Karpas-422 (cell line): ENCODE data around the gene DYRK1A. TPM values are rescaled to one million over a fixed set of nuclear protein-coding genes. Genes with fewer than 3 reads are reported as not detected.

Experiments
- DNase-seq: peaks from one replicate; pipeline ENCODE4 v3.0.0-alpha.2; 2015
- H2AFZ ChIP-seq: fragments of 200-600 bp; sonication (generic); 2 replicates; pipeline ENCODE4 v1.6.1; 2014; ENCODE audit warnings: antibody characterized with exemption, low read length, mixed read lengths
- H3K27ac ChIP-seq: fragments of 200-600 bp; sonication (generic); 2 replicates; pipeline ENCODE4 v1.5.1; 2014; ENCODE audit warnings: mild to moderate bottlenecking, low read length, moderate library complexity
- H3K27me3 ChIP-seq: fragments of 200-600 bp; sonication (generic); 2 replicates; pipeline ENCODE4 v1.6.1; 2014; ENCODE audit warnings: low read length, mixed read lengths
- H3K36me3 ChIP-seq: fragments of 200-600 bp; sonication (generic); 2 replicates; pipeline ENCODE4 v1.6.1; 2014; ENCODE audit warnings: low read length, mixed read lengths; ENCODE audit not compliant: insufficient read depth
- H3K4me1 ChIP-seq: fragments of 200-600 bp; sonication (generic); 2 replicates; pipeline ENCODE4 v1.6.1; 2014; ENCODE audit warnings: mild to moderate bottlenecking, low read length, mixed read lengths
- H3K4me2 ChIP-seq: fragments of 200-600 bp; sonication (generic); 2 replicates; pipeline ENCODE4 v1.6.1; 2014; ENCODE audit warnings: low read length, low read depth, mild to moderate bottlenecking; ENCODE audit not compliant: poor library complexity, severe bottlenecking
- H3K4me3 ChIP-seq: fragments of 200-600 bp; sonication (generic); 2 replicates; pipeline ENCODE4 v1.5.1; 2014; ENCODE audit warnings: mild to moderate bottlenecking, antibody characterized with exemption, low read length, mixed read lengths
- H3K79me2 ChIP-seq: fragments of 200-600 bp; sonication (generic); 2 replicates; pipeline ENCODE4 v1.6.1; 2014; ENCODE audit warnings: mild to moderate bottlenecking, low read length, mixed read lengths
- H3K9ac ChIP-seq: fragments of 200-600 bp; sonication (generic); 2 replicates; pipeline ENCODE4 v1.6.0; 2014; ENCODE audit warnings: low read length
- H3K9me2 ChIP-seq: fragments of 200-600 bp; sonication (generic), shearing (Covaris generic); replicated peaks from 2 replicates; pipeline ENCODE4 v1.6.0; 2014; ENCODE audit warnings: mild to moderate bottlenecking, low read length, moderate library complexity; ENCODE audit not compliant: insufficient read depth
- H3K9me3 ChIP-seq: fragments of 300-700, 200-600 bp; sonication (generic); 2 replicates; pipeline ENCODE4 v1.6.1; 2014; ENCODE audit warnings: low read length, mixed read lengths
- H4K20me1 ChIP-seq: fragments of 200-600 bp; sonication (generic); 2 replicates; pipeline ENCODE4 v1.6.1; 2014; ENCODE audit warnings: mild to moderate bottlenecking, antibody characterized with exemption, low read length, low read depth; ENCODE audit not compliant: insufficient read depth
- total RNA-seq: library from RNA; depleted of rRNA; stranded (reverse); fragments of >200 nt; shearing (Covaris generic); gene quantifications from 2 replicates; pipeline ENCODE4 v1.2.3, GENCODE V29; 2014; ENCODE audit warnings: low replicate concordance

DYRK1A gene
- total RNA-seq, 1 experiment from 2014 or later = 98.2 TPM

GRCh38 chr21:37561941-37562919 is 195.7 kb downstream of the DYRK1A start:
- no peaks in the 10 kb centered on the region for H4K20me1 ChIP-seq
- no peaks in the 10 kb centered on the region for H3K79me2 ChIP-seq
- H3K9me3 ChIP-seq = no peaks in the 10 kb centered on the region
- H3K36me3 ChIP-seq = no peaks in the 10 kb centered on the region
- peak overlapping the region; percentile 71; the same call in 1 of the 2 replicates for H3K4me3 ChIP-seq
- H2AFZ ChIP-seq = no peak overlapping the region
- H3K9ac ChIP-seq = no peak overlapping the region
- H3K4me2 ChIP-seq = no peak overlapping the region
- DNase-seq = no peak
- H3K27me3 ChIP-seq = no peaks in the 10 kb centered on the region
- H3K4me1 ChIP-seq = peaks cover 18% of the 10 kb centered on the region
- H3K9me2 ChIP-seq = no peaks in the 10 kb centered on the region
- no peak overlapping the region for H3K27ac ChIP-seq

- peak overlapping the region; percentile 82 for H3K4me2 ChIP-seq
- no peaks in the 10 kb centered on the region for H3K9me2 ChIP-seq
- DNase-seq = no peak
- H4K20me1 ChIP-seq = no peaks in the 10 kb centered on the region
- no peaks in the 10 kb centered on the region for H3K9me3 ChIP-seq
- H3K36me3 ChIP-seq = no peaks in the 10 kb centered on the region
- H3K4me3 ChIP-seq = peak overlapping the region; percentile 71
- H3K27ac ChIP-seq = no peak overlapping the region
- no peak overlapping the region for H2AFZ ChIP-seq
- H3K27me3 ChIP-seq = no peaks in the 10 kb centered on the region
- no peaks in the 10 kb centered on the region for H3K79me2 ChIP-seq
- H3K4me1 ChIP-seq = peaks cover 15% of the 10 kb centered on the region
- peak overlapping the region; percentile 80 for H3K9ac ChIP-seq
These were observed 196.5 kb downstream of the DYRK1A start for GRCh38 chr21:37562920-37563640.

GRCh38 chr21:37563641-37564340 is 197.2 kb downstream of the DYRK1A start:
- H3K36me3 ChIP-seq = no peaks in the 10 kb centered on the region
- peak overlapping the region; percentile 71 for H3K4me3 ChIP-seq
- peak; percentile 93 for DNase-seq
- peak overlapping the region; percentile 95; the same call in 1 of the 2 replicates for H2AFZ ChIP-seq
- H3K9ac ChIP-seq = peak overlapping the region; percentile 80
- no peaks in the 10 kb centered on the region for H4K20me1 ChIP-seq
- peak overlapping the region; percentile 82 for H3K4me2 ChIP-seq
- no peaks in the 10 kb centered on the region for H3K79me2 ChIP-seq
- no peaks in the 10 kb centered on the region for H3K27me3 ChIP-seq
- no peaks in the 10 kb centered on the region for H3K9me3 ChIP-seq
- H3K27ac ChIP-seq = no peak overlapping the region
- H3K4me1 ChIP-seq = peaks cover 15% of the 10 kb centered on the region
- H3K9me2 ChIP-seq = no peaks in the 10 kb centered on the region

- Histone ChIP-seq H3K27me3 (no peaks in the 10 kb centered on the region), H3K36me3 (no peaks in the 10 kb centered on the region), H3K9me2 (no peaks in the 10 kb centered on the region), H3K79me2 (no peaks in the 10 kb centered on the region), H3K4me2 (peak overlapping the region; percentile 82), H3K4me1 (peaks cover 15% of the 10 kb centered on the region), H3K9me3 (no peaks in the 10 kb centered on the region), H3K4me3 (peak overlapping the region; percentile 71), H3K9ac (peak overlapping the region; percentile 61), H4K20me1 (no peaks in the 10 kb centered on the region), H3K27ac (no peak overlapping the region), H2AFZ (peak overlapping the region; percentile 95; the same call in 1 of the 2 replicates)
- DNase-seq = peak; percentile 55
These were observed 197.9 kb downstream of the DYRK1A start for GRCh38 chr21:37564341-37564923.

GRCh38 chr21:37564924-37565529 is 198.5 kb downstream of the DYRK1A start:
- H3K27me3 ChIP-seq = no peaks in the 10 kb centered on the region
- no peak overlapping the region for H3K9ac ChIP-seq
- H3K9me3 ChIP-seq = no peaks in the 10 kb centered on the region
- H3K4me1 ChIP-seq = peaks cover 15% of the 10 kb centered on the region
- H3K27ac ChIP-seq = no peak overlapping the region
- DNase-seq = no peak
- H2AFZ ChIP-seq = no peak overlapping the region
- H4K20me1 ChIP-seq = no peaks in the 10 kb centered on the region
- H3K36me3 ChIP-seq = no peaks in the 10 kb centered on the region
- H3K79me2 ChIP-seq = no peaks in the 10 kb centered on the region
- H3K4me2 ChIP-seq = no peak overlapping the region
- no peak overlapping the region for H3K4me3 ChIP-seq
- no peaks in the 10 kb centered on the region for H3K9me2 ChIP-seq

GRCh38 chr21:37565530-37566223 is 199.1 kb downstream of the DYRK1A start:
- H3K27ac ChIP-seq = no peak overlapping the region
- no peak overlapping the region for H3K4me3 ChIP-seq
- no peaks in the 10 kb centered on the region for H3K9me3 ChIP-seq
- no peaks in the 10 kb centered on the region for H3K27me3 ChIP-seq
- peaks cover 15% of the 10 kb centered on the region for H3K4me1 ChIP-seq
- H2AFZ ChIP-seq = no peak overlapping the region
- H3K36me3 ChIP-seq = no peaks in the 10 kb centered on the region
- no peak for DNase-seq
- no peaks in the 10 kb centered on the region for H3K79me2 ChIP-seq
- H3K4me2 ChIP-seq = peak overlapping the region; percentile 13
- H4K20me1 ChIP-seq = no peaks in the 10 kb centered on the region
- no peaks in the 10 kb centered on the region for H3K9me2 ChIP-seq
- H3K9ac ChIP-seq = no peak overlapping the region
